ENCODE measurements around the gene PARP12. TPM values are rescaled to one million over a fixed set of nuclear protein-coding genes. Genes with fewer than 3 reads are reported as not detected.
A peak's percentile ranks its signal among the peaks of the same experiment; 100 is the strongest.

The PARP12 gene
- total and polyA plus RNA-seq, 4 donors = 30.0 to 56.8 (median 47.6) TPM

- H3K36me3 ChIP-seq (ENCODE audit: control insufficient read depth in 4 of 4, insufficient read depth in 4 of 4, low read length in 4 of 4) = no peaks in the 10 kb centered on the region
- peak overlapping the region in 1 of 2 donors; percentile 16 for H3K27ac ChIP-seq (ENCODE audit: low read depth in 1 of 2, low read length in 1 of 2)
- no peak overlapping the region for H3K9ac ChIP-seq (ENCODE audit: insufficient read depth in 1 of 2, low read length in 2 of 2)
- TF ChIP-seq CTCF (IDR thresholded peaks at IDR 0.05; ENCODE audit: control extremely low read depth, extremely low read depth) = no peak
- ATAC-seq (ENCODE audit: insufficient read depth, low FRiP score) (no peak), DNase-seq (peak; percentile 86 to 93 (median 86))
- H3K27me3 ChIP-seq (ENCODE audit: control insufficient read depth in 3 of 3, insufficient read depth in 3 of 3, low read length in 2 of 3) = no peaks in the 10 kb centered on the region
- H3K9me3 ChIP-seq (ENCODE audit: control insufficient read depth in 4 of 4, insufficient read depth in 3 of 4, low read length in 3 of 4) = no peaks in the 10 kb centered on the region
- peaks cover 0 to 23% (median 8%) of the 10 kb centered on the region in 5 donors for H3K4me1 ChIP-seq (ENCODE audit: control insufficient read depth in 5 of 5, insufficient read depth in 5 of 5, low read length in 5 of 5)
- WGBS, 2 donors = 55 to 66% methylated on average over 19 of the region's 19 CpGs
- H3K4me3 ChIP-seq = no peak overlapping the region
Measured at GRCh38 chr7:139995017-139995915, 67.5 kb downstream of the PARP12 start.

DNA sequence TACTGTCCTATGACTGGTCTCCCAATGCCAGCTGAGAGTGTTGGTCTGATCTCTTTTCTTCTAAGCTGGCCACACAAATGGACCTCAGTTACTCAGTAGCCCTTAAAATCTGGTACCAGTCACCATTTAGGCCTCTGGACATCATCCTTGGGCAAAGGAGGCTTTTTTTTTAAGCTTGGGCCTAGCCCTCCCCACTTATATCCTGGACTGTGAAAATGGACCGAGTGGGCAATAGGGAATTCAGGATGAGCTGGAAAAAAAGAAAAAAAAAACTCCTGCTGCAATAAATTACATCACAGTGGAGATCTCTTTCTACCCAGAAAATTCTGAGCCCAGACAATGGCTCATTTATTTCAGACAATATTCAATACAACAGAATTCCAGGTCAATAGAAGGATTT, 68.4 kb downstream of the PARP12 start:
- Histone ChIP-seq H3K27ac (ENCODE audit: low read depth in 1 of 2, low read length in 1 of 2) (no peak overlapping the region), H3K27me3 (ENCODE audit: control insufficient read depth in 3 of 3, insufficient read depth in 3 of 3, low read length in 2 of 3) (no peaks in the 10 kb centered on the region), H3K36me3 (ENCODE audit: control insufficient read depth in 4 of 4, insufficient read depth in 4 of 4, low read length in 4 of 4) (no peaks in the 10 kb centered on the region), H3K4me1 (ENCODE audit: control insufficient read depth in 5 of 5, insufficient read depth in 5 of 5, low read length in 5 of 5) (peaks cover 0 to 32% (median 8%) of the 10 kb centered on the region in 5 donors), H3K9me3 (ENCODE audit: control insufficient read depth in 4 of 4, insufficient read depth in 3 of 4, low read length in 3 of 4) (no peaks in the 10 kb centered on the region), H3K9ac (ENCODE audit: insufficient read depth in 1 of 2, low read length in 2 of 2) (no peak overlapping the region), H3K4me3 (no peak overlapping the region)
- ATAC-seq (ENCODE audit: insufficient read depth, low FRiP score) (no peak), DNase-seq (no peak)
- WGBS, 2 donors = 63 to 71% methylated on average over 1 of the region's 1 CpG
- no peak for TF ChIP-seq CTCF (IDR thresholded peaks at IDR 0.05; ENCODE audit: control extremely low read depth, extremely low read depth)

GRCh38 chr7:139993592-139993991, 69.2 kb downstream of the PARP12 start:
- Histone ChIP-seq H3K27me3 (ENCODE audit: control insufficient read depth in 3 of 3, insufficient read depth in 3 of 3, low read length in 2 of 3) (no peaks in the 10 kb centered on the region), H3K4me1 (ENCODE audit: control insufficient read depth in 5 of 5, insufficient read depth in 5 of 5, low read length in 5 of 5) (peaks cover 0 to 37% (median 8%) of the 10 kb centered on the region in 5 donors), H3K27ac (ENCODE audit: low read depth in 1 of 2, low read length in 1 of 2) (no peak overlapping the region), H3K4me3 (no peak overlapping the region), H3K9ac (ENCODE audit: insufficient read depth in 1 of 2, low read length in 2 of 2) (no peak overlapping the region), H3K9me3 (ENCODE audit: control insufficient read depth in 4 of 4, insufficient read depth in 3 of 4, low read length in 3 of 4) (no peaks in the 10 kb centered on the region), H3K36me3 (ENCODE audit: control insufficient read depth in 4 of 4, insufficient read depth in 4 of 4, low read length in 4 of 4) (no peaks in the 10 kb centered on the region)
- no peak for DNase-seq
- WGBS, 2 donors = 96 to 100% methylated on average over 2 of the region's 2 CpGs
- TF ChIP-seq CTCF (IDR thresholded peaks at IDR 0.05; ENCODE audit: control extremely low read depth, extremely low read depth) = no peak
- no peak for ATAC-seq (ENCODE audit: insufficient read depth, low FRiP score)

All from lung (tissue), 12 donors.